OCI-LY3 (cell line): ENCODE results near the gene UCHL3.

Experiments
- H2AFZ ChIP-seq: fragments of 200-600, 300-600 bp; shearing (Covaris generic); 2 replicates; pipeline ENCODE4 v1.6.0; 2014; ENCODE audit warnings: antibody characterized with exemption, low read depth, low read length
- H3K27ac ChIP-seq: fragments of 200-600, 300-600 bp; sonication (generic); 2 replicates; pipeline ENCODE4 v1.5.1; 2014; ENCODE audit warnings: mild to moderate bottlenecking, low read length, moderate library complexity, mixed read lengths
- H3K27me3 ChIP-seq: fragments of 200-600, 300-600 bp; sonication (generic); 2 replicates; pipeline ENCODE4 v1.6.1; 2014; ENCODE audit warnings: low read depth, low read length, mixed read lengths
- H3K36me3 ChIP-seq: fragments of 200-600, 300-600 bp; sonication (generic); replicated peaks from 2 replicates; pipeline ENCODE3; 2014; ENCODE audit warnings: low read depth, low read length, mixed read lengths
- H3K4me1 ChIP-seq: fragments of 300-600, 200-600 bp; sonication (generic); 2 replicates; pipeline ENCODE4 v1.6.1; 2014; ENCODE audit warnings: low read length, mixed read lengths
- H3K4me2 ChIP-seq: fragments of 200-600, 300-600 bp; sonication (generic); 2 replicates; pipeline ENCODE4 v1.6.1; 2014; ENCODE audit warnings: low read length, mixed read lengths
- H3K4me3 ChIP-seq: fragments of 300-600, 200-600 bp; sonication (generic); 2 replicates; pipeline ENCODE4 v1.5.1; 2014; ENCODE audit warnings: antibody characterized with exemption, mild to moderate bottlenecking, low read length, moderate library complexity
- H3K79me2 ChIP-seq: fragments of 300-600, 200-600 bp; shearing (Covaris generic); 2 replicates; pipeline ENCODE4 v1.6.1; 2014; ENCODE audit warnings: mild to moderate bottlenecking, low read length, mixed read lengths
- H3K9ac ChIP-seq: fragments of 300-600, 200-600 bp; shearing (Covaris generic); 2 replicates; pipeline ENCODE4 v1.6.0; 2014; ENCODE audit warnings: mild to moderate bottlenecking, low read length, moderate library complexity
- H3K9me3 ChIP-seq: fragments of 200-600, 300-600 bp; shearing (Covaris generic); 2 replicates; pipeline ENCODE4 v1.6.1; 2014; ENCODE audit warnings: low read length, mixed read lengths; ENCODE audit not compliant: insufficient read depth
- H4K20me1 ChIP-seq: fragments of 200-600, 300-600 bp; sonication (generic); 2 replicates; pipeline ENCODE4 v1.6.1; 2016; ENCODE audit warnings: low read length, mixed read lengths; ENCODE audit not compliant: insufficient read depth
- EZH2phosphoT487 ChIP-seq: fragments of 200-600 bp; shearing (Covaris generic); IDR thresholded peaks from 2 replicates; pipeline ENCODE4 v1.6.1; 2018; ENCODE audit warnings: antibody characterized with exemption, mixed run types, low read depth
- TF ChIP-seq, protein P1 (sequence below): fragments of 200-600, 300-600 bp; sonication (generic); IDR thresholded peaks from 2 replicates; pipeline ENCODE4 v1.5.1; 2014; ENCODE audit warnings: antibody characterized with exemption, low read length, low read depth

UCHL3 gene

DNA sequence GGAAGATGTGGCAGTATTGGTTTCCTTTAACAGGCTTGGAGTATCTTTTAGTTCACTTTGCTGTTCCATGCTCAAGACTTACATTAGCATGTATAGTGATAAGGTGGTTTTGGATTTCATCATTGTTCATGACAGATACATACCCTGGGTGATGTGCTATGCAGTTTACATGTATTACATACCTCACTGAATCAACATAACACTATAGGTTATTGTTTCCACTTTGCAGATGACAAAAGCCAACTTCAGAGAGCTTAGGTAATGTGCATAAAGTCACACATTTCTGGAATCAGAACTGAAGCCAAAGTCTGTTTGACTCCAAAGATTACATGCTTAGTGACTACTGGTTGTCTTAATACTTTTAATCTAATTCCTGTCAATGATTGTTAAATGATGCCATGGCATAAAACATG, 19.0 kb upstream of the UCHL3 start:
- H3K4me2 ChIP-seq, result no peak overlapping the region
- TF ChIP-seq, protein P1, sequence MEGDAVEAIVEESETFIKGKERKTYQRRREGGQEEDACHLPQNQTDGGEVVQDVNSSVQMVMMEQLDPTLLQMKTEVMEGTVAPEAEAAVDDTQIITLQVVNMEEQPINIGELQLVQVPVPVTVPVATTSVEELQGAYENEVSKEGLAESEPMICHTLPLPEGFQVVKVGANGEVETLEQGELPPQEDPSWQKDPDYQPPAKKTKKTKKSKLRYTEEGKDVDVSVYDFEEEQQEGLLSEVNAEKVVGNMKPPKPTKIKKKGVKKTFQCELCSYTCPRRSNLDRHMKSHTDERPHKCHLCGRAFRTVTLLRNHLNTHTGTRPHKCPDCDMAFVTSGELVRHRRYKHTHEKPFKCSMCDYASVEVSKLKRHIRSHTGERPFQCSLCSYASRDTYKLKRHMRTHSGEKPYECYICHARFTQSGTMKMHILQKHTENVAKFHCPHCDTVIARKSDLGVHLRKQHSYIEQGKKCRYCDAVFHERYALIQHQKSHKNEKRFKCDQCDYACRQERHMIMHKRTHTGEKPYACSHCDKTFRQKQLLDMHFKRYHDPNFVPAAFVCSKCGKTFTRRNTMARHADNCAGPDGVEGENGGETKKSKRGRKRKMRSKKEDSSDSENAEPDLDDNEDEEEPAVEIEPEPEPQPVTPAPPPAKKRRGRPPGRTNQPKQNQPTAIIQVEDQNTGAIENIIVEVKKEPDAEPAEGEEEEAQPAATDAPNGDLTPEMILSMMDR, result no peak
- TF ChIP-seq EZH2phosphoT487, result no peak
- peaks cover 28% of the 10 kb centered on the region for H3K36me3 ChIP-seq

DNA sequence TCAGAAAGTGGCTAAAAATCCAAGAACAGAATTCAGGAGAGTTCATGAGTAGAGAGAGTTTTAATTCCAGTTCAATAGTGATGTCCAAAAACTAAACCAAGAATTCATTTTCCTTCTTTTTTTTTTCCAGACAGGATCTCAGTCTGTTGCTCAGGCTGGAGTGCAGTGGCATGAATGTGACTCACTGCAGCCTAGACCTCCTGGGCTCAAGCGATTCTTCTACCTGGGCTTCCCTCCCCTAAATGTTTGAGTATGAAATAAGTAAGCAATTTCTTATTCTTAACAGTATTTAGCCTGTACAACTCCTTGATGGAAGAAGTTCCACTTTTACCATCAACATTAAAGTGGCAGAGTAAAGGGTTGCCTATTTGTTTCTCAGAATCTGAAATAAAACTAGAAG, 15.7 kb upstream of the UCHL3 start:
- Histone ChIP-seq H3K4me3 (no peak overlapping the region), H3K27ac (no peak overlapping the region), H3K9ac (no peak overlapping the region), H3K4me1 (peaks cover 9% of the 10 kb centered on the region), H4K20me1 (no peaks in the 10 kb centered on the region), H3K79me2 (peaks cover 10% of the 10 kb centered on the region), H3K36me3 (peaks cover 11% of the 10 kb centered on the region), H3K9me3 (no peaks in the 10 kb centered on the region), H2AFZ (no peak overlapping the region), H3K27me3 (no peaks in the 10 kb centered on the region), H3K4me2 (no peak overlapping the region)
- TF ChIP-seq, protein P1, result no peak
- TF ChIP-seq EZH2phosphoT487, result no peak

More for the DNA sequence above, 19.0 kb upstream of the UCHL3 start:
- Histone ChIP-seq H3K9ac (no peak overlapping the region), H3K27me3 (no peaks in the 10 kb centered on the region), H4K20me1 (no peaks in the 10 kb centered on the region), H3K9me3 (no peaks in the 10 kb centered on the region), H3K27ac (no peak overlapping the region), H3K79me2 (no peaks in the 10 kb centered on the region), H3K4me1 (no peaks in the 10 kb centered on the region), H3K4me3 (no peak overlapping the region), H2AFZ (no peak overlapping the region)

DNA sequence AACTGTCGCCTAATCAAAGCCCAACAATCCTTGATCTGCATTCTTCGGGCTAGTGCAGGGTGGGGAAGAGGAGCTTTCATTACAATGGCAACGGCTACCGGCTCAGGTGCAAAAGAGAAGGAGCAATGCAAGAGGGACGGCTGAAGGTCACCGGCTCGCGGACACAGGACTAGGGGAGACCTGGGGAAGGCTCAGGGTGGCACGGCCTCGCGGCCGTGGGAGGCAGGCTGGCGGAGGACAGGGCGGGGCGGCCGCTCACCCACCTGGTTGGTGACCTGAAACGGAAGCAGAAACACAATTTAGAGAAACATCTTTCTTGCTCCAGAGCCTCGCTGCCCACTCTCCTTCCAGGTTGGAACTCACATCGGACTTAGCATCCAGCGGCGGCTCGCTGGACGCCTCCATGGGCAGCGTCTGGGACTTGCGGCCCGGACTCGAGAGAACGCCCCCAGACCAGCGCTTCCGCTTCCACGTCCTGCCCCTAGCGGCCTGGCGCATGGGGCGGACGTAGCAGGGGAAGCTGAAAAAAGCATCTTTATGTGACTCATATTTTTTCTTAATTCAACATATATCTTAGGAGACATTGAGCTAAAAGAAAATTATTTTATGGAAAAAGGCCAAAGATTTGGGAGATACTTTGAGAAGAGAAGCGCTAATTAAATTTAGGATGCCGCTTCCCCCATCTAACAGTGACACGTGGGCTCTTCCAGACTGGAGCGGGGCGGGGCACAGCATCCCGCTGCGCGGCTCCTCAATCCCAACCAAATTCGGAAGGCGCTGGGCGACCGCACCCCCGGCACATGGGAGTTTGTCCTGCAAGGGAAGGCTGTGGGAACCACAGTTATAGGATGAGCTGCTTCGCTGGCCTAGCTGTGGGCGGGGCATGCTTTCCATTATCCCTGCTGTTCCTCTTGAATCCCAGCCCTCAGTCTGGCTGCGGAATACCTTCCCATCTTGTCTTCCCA, 11.9 kb upstream of the UCHL3 start, which contains the start of gene COMMD6:
Gene COMMD6 (minus strand): TSS at position 441 of the 965 bp plus-strand sequence. CDS start 36 bp downstream, at position 405.
- H3K9ac ChIP-seq, result peak within 1 kb of the TSS; percentile 76
- H3K79me2 ChIP-seq, result peaks cover 10% of the 10 kb centered on the region
- TF ChIP-seq EZH2phosphoT487, result no peak
- TF ChIP-seq, protein P1, result no peak
- peak within 1 kb of the TSS; percentile 97 for H2AFZ ChIP-seq
- H3K4me3 ChIP-seq, result peak within 1 kb of the TSS; percentile 88
- peaks cover 15% of the 10 kb centered on the region for H3K4me1 ChIP-seq
- H3K27ac ChIP-seq, result 0 out of 2 replicates have a peak within 1 kb of the TSS, but pooled peaks have one; percentile 2
- H3K9me3 ChIP-seq, result no peaks in the 10 kb centered on the region
- peaks cover 3% of the 10 kb centered on the region for H3K36me3 ChIP-seq
- peak within 1 kb of the TSS; percentile 85 for H3K4me2 ChIP-seq
- no peaks in the 10 kb centered on the region for H3K27me3 ChIP-seq
- no peaks in the 10 kb centered on the region for H4K20me1 ChIP-seq

DNA sequence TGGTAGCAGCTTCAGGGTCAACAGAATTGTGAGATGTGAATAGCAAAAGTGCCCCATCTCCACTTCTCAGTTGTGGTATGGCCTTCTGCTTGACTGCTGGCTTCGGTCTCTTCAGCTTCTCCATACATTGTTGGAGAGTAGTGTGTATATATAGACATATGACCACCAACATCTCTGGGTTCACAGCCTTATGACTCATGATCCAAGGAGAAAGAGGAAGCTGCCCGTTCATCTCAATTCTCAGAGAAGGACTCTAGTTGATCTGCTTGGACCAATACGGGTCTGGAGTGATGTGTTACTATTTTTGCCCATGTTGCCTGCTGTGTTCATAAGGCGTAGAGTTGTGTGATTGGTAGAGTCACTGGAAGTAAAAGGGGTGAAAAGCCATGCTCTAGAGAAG, 8.3 kb upstream of the UCHL3 start:
- Histone ChIP-seq H3K4me1 (peaks cover 15% of the 10 kb centered on the region), H3K27me3 (no peaks in the 10 kb centered on the region), H3K9ac (no peak overlapping the region), H2AFZ (no peak overlapping the region), H4K20me1 (no peaks in the 10 kb centered on the region), H3K27ac (no peak overlapping the region), H3K4me2 (no peak overlapping the region), H3K36me3 (no peaks in the 10 kb centered on the region), H3K4me3 (no peak overlapping the region), H3K79me2 (peaks cover 9% of the 10 kb centered on the region), H3K9me3 (no peaks in the 10 kb centered on the region)
- TF ChIP-seq, protein P1, result no peak
- no peak for TF ChIP-seq EZH2phosphoT487
